HepG2 (cell line): ENCODE data around the gene PLCG2. TPM values are rescaled to one million over a fixed set of nuclear protein-coding genes. Genes with fewer than 3 reads are reported as not detected.

Experiments used
- ATAC-seq: fragments of 200-7000 bp; cut with Tn5 transposase; 3 replicates; pipeline ENCODE4 v1.9.1; 2020; ENCODE audit warnings: mild to moderate bottlenecking, moderate library complexity
- BruUV-seq: library from RNA; stranded (reverse); fragments of 400-500 nt; replicated peaks from 2 replicates; lab custom pipeline; 2021; lab: Mats Ljungman, UMichigan
- CTCF ChIA-PET: fragments of 300-600 bp; formaldehyde crosslinking; extraction: SDS; loops from one replicate; lab custom pipeline; 2021; ENCODE audit warnings: low total read pairs, inconsistent platforms, low intra/inter-chr PET ratio; lab: Yijun Ruan, JAX
- POLR2A ChIA-PET: fragments of 350-600 bp; sonication (Branson Sonifier 250); formaldehyde crosslinking; loops from one replicate; lab custom pipeline; 2020; ENCODE audit warnings: antibody characterized with exemption, inconsistent platforms; lab: Yijun Ruan, JAX
- DNase-seq: peaks from one replicate; pipeline ENCODE4 v3.0.0-alpha.2; 2015; ENCODE audit warnings: low spot score
- FAIRE-seq: peaks from 3 replicates; lab custom pipeline; 2011; peaks lifted over from hg19 to GRCh38; lab: Jason Lieb, UNC
- H2AFZ ChIP-seq: one replicate; pipeline ENCODE4 v1.6.1; 2011; ENCODE audit warnings: low read length, inconsistent platforms
- H3K27ac ChIP-seq: fragments of 300-600 bp; 3 replicates; pipeline ENCODE4 v1.8.0; 2011; ENCODE audit warnings: mixed run types, mild to moderate bottlenecking, mixed read lengths, low read length, inconsistent platforms; ENCODE audit not compliant: insufficient read depth; ENCODE audit errors: extremely low read length
- H3K27me3 ChIP-seq, 2 experiments: fragments of 200-600 bp in 1 of 2; 2 replicates in 1 of 2; 3 replicates in 1 of 2; pipeline versions ENCODE4 v1.6.0 to v1.8.0; 2011; ENCODE audit warnings: low read length in 2 of 2, mild to moderate bottlenecking in 2 of 2, moderate library complexity in 2 of 2, inconsistent platforms in 1 of 2; ENCODE audit not compliant: insufficient read depth in 2 of 2, control insufficient read depth in 1 of 2
- H3K36me3 ChIP-seq, 2 experiments: fragments of 200-600 bp in 1 of 2; replicated peaks in 1 of 2; 2 replicates in 1 of 2; 3 replicates in 1 of 2; pipeline versions ENCODE4 v1.5.1 to v1.8.0; 2011; ENCODE audit warnings: low read length in 2 of 2, inconsistent platforms in 1 of 2; ENCODE audit not compliant: insufficient read depth in 2 of 2, control insufficient read depth in 1 of 2
- H3K4me1 ChIP-seq: 2 replicates; pipeline ENCODE4 v1.5.1; 2012; ENCODE audit warnings: low read length, inconsistent platforms; ENCODE audit not compliant: insufficient read depth
- H3K4me2 ChIP-seq: 2 replicates; pipeline ENCODE4 v1.6.0; 2011; ENCODE audit warnings: low read depth, low read length, inconsistent platforms
- H3K4me3 ChIP-seq, 3 experiments: fragments of 200-600 bp in 1 of 3; sonication (generic), shearing (Covaris generic) in 1 of 3; replicated peaks in 1 of 3; 2 replicates each; pipeline ENCODE4 v1.5.1; 2011 to 2016; ENCODE audit warnings: low read length in 3 of 3, inconsistent platforms in 2 of 3, low read depth in 2 of 3, mild to moderate bottlenecking in 2 of 3, control low read depth in 1 of 3, mixed read lengths in 1 of 3; ENCODE audit not compliant: insufficient read depth in 1 of 3
- H3K79me2 ChIP-seq: one replicate; pipeline ENCODE4 v1.6.1; 2011; ENCODE audit warnings: low read length, inconsistent platforms; ENCODE audit not compliant: insufficient read depth
- H3K9ac ChIP-seq: 2 replicates; pipeline ENCODE4 v1.6.0; 2011; ENCODE audit warnings: mild to moderate bottlenecking, low read depth, low read length, inconsistent platforms; ENCODE audit not compliant: insufficient read depth
- H3K9me3 ChIP-seq: 2 replicates; pipeline ENCODE4 v1.5.1; 2012; ENCODE audit warnings: mild to moderate bottlenecking, low read length
- H4K20me1 ChIP-seq: 2 replicates; pipeline ENCODE4 v1.6.0; 2011; ENCODE audit warnings: inconsistent platforms, mild to moderate bottlenecking, low read length, moderate library complexity; ENCODE audit not compliant: insufficient read depth
- MIER2 ChIP-seq: IDR thresholded peaks from 2 replicates; pipeline ENCODE4 v1.6.1; 2016; ENCODE audit warnings: missing biosample characterization, missing genetic modification reagents
- NR2F6 ChIP-seq, 2 experiments: IDR thresholded peaks; 2 replicates each; pipeline ENCODE4 v1.6.1; 2016; ENCODE audit warnings: antibody characterized with exemption in 1 of 2, mild to moderate bottlenecking in 1 of 2
- WGBS: methylation state at CpG from one replicate; pipeline ENCODE4 v1.1.6; 2017; ENCODE audit warnings: low lambda C conversion rate; 5-methylcytosine and 5-hydroxymethylcytosine counted together
- in situ Hi-C: cut with HindIII; loops from 2 replicates; pipeline ENCODE4 v1.10.0; 2017; ENCODE audit warnings: low pct_unique_long_range_greater_than_20kb; ENCODE audit not compliant: extremely low pct_ligation_motif_present
- intact Hi-C: fragments of 100-400 bp; cut with micrococcal nuclease; formaldehyde crosslinking; loops from one replicate; pipeline ENCODE4 v1.10.0; 2022; ENCODE audit not compliant: unreplicated experiment
- polyA plus RNA-seq, 8 experiments: library from polyadenylated mRNA; depleted of rRNA in 3 of 8; stranded (reverse) in 7 of 8; unstranded in 1 of 8; fragments of >200 nt; fragmentation: Illumina TruSeq in 4 of 8; extraction: Trizol in 4 of 8; gene quantifications; 2 replicates each; pipeline versions ENCODE4 v1.2.1 to v1.2.3, GENCODE V29; 2011 to 2016; ENCODE audit warnings: low read depth in 4 of 8, missing spikeins in 1 of 8, mixed read lengths in 1 of 8; ENCODE audit not compliant: insufficient read depth in 1 of 8
- total RNA-seq, 5 experiments: library from RNA; depleted of rRNA; stranded (reverse); fragments of >200 nt; fragmentation: Illumina TruSeq; extraction: Trizol; gene quantifications; 2 replicates each; pipeline ENCODE4 v1.2.3, GENCODE V29; 2016; ENCODE audit warnings: low read depth in 1 of 5
- TF ChIP-seq, protein P1 (sequence below): sonication (generic); formaldehyde crosslinking; IDR thresholded peaks from 2 replicates; pipeline ENCODE4 v1.4.0; 2020; ENCODE audit warnings: missing genetic modification reagents

The PLCG2 gene
- total and polyA plus RNA-seq, 2 of the 13 experiments (the other 11 are each of a cell fraction or from before 2014, with no cell fraction given): 0.13 to 0.18 TPM

DNA sequence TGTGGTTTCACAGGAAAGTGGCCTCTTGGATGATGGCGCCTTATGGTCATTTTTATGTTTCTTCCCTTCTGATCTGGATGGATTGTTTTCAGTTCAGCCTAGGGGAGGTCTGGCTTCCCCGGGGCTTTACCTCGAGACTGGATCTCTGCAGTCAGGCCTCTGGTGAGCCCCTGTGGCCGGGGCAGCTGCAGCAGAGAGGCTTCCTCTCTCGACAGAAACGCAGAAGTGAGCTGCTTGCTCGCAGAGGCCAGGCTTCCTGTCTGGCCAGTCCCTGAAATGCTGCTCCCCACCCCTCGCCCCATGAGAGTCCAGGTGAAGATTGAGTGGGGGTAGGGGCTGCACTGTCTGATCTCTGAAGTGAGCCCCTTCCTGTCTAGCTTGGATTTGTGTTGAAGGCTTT lies 44.0 kb downstream of the PLCG2 start:
- no TSS peak for BruUV-seq
- ChIA-PET CTCF (no interaction called here), POLR2A (no interaction called here)
- H3K36me3 ChIP-seq: no peaks in the 10 kb centered on the region
- peaks cover 0 to 32% of the 10 kb centered on the region in 2 experiments; a peak in 1 of 5 replicates for H3K27me3 ChIP-seq
- H3K9me3 ChIP-seq: no peaks in the 10 kb centered on the region
- TF ChIP-seq NR2F6 (IDR thresholded peaks at IDR 0.05) (no peak), NR2F6 (CRISPR knock-in tag; IDR thresholded peaks at IDR 0.05) (no peak), MIER2 (CRISPR knock-in tag) (no peak)
- TF ChIP-seq, protein P1, sequence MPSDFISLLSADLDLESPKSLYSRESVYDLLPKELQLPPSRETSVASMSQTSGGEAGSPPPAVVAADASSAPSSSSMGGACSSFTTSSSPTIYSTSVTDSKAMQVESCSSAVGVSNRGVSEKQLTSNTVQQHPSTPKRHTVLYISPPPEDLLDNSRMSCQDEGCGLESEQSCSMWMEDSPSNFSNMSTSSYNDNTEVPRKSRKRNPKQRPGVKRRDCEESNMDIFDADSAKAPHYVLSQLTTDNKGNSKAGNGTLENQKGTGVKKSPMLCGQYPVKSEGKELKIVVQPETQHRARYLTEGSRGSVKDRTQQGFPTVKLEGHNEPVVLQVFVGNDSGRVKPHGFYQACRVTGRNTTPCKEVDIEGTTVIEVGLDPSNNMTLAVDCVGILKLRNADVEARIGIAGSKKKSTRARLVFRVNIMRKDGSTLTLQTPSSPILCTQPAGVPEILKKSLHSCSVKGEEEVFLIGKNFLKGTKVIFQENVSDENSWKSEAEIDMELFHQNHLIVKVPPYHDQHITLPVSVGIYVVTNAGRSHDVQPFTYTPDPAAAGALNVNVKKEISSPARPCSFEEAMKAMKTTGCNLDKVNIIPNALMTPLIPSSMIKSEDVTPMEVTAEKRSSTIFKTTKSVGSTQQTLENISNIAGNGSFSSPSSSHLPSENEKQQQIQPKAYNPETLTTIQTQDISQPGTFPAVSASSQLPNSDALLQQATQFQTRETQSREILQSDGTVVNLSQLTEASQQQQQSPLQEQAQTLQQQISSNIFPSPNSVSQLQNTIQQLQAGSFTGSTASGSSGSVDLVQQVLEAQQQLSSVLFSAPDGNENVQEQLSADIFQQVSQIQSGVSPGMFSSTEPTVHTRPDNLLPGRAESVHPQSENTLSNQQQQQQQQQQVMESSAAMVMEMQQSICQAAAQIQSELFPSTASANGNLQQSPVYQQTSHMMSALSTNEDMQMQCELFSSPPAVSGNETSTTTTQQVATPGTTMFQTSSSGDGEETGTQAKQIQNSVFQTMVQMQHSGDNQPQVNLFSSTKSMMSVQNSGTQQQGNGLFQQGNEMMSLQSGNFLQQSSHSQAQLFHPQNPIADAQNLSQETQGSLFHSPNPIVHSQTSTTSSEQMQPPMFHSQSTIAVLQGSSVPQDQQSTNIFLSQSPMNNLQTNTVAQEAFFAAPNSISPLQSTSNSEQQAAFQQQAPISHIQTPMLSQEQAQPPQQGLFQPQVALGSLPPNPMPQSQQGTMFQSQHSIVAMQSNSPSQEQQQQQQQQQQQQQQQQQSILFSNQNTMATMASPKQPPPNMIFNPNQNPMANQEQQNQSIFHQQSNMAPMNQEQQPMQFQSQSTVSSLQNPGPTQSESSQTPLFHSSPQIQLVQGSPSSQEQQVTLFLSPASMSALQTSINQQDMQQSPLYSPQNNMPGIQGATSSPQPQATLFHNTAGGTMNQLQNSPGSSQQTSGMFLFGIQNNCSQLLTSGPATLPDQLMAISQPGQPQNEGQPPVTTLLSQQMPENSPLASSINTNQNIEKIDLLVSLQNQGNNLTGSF (CRISPR knock-in tag): no peak
- no peak overlapping the region for H3K4me2 ChIP-seq
- no peaks in the 10 kb centered on the region for H3K79me2 ChIP-seq
- H3K4me1 ChIP-seq: no peaks in the 10 kb centered on the region
- H3K4me3 ChIP-seq: no peak overlapping the region
- DNase-seq: no peak
- H4K20me1 ChIP-seq: no peaks in the 10 kb centered on the region
- intact Hi-C loops (no loop called here), in situ Hi-C loops (no loop called here)
- WGBS: 39% methylated on average over 8 of the region's 8 CpGs
- no peak for FAIRE-seq
- 0 out of 3 replicates have a peak, but pooled peaks have one; percentile 30 for ATAC-seq
- no peak overlapping the region for H3K27ac ChIP-seq
- H2AFZ ChIP-seq: no peak overlapping the region
- no peak overlapping the region for H3K9ac ChIP-seq
